A673 (cell line): Measurements from ENCODE around the gene CASP1. TPM values are rescaled to one million over a fixed set of nuclear protein-coding genes. Genes with fewer than 3 reads are reported as not detected.

Experiments
- BruUV-seq: library from RNA; stranded (reverse); fragments of 400-500 nt; replicated peaks from 2 replicates; lab custom pipeline; 2021; lab: Mats Ljungman, UMichigan
- CTCF ChIA-PET: fragments of 300-600 bp; sonication (Branson Sonifier 250); formaldehyde crosslinking; loops from one replicate; lab custom pipeline; 2022; ENCODE audit warnings: antibody characterized with exemption; lab: Charles Lee
- POLR2A ChIA-PET: fragments of 300-600 bp; sonication (Branson Sonifier 250); formaldehyde crosslinking; loops from one replicate; lab custom pipeline; 2022; ENCODE audit warnings: antibody characterized with exemption; ENCODE audit not compliant: low non-redundant PET; lab: Charles Lee
- DNase-seq: peaks from one replicate; pipeline ENCODE4 v3.0.0-alpha.2; 2015; ENCODE audit warnings: low spot score
- H3K27ac ChIP-seq: fragments of 200-600 bp; sonication (generic); 2 replicates; pipeline ENCODE4 v1.5.1; 2016; ENCODE audit warnings: mixed run types, low read depth, mild to moderate bottlenecking, mixed read lengths, antibody characterized with exemption, low read length; ENCODE audit not compliant: poor library complexity, severe bottlenecking
- H3K27me3 ChIP-seq: fragments of 200-600 bp; sonication (generic); replicated peaks from 2 replicates; pipeline ENCODE4 v1.6.1; 2017; ENCODE audit warnings: mixed run types, low read depth, mild to moderate bottlenecking, mixed read lengths, antibody characterized with exemption, low read length; ENCODE audit not compliant: insufficient read depth, poor library complexity
- H3K36me3 ChIP-seq: fragments of 200-600 bp; sonication (generic); 2 replicates; pipeline ENCODE4 v1.6.1; 2016; ENCODE audit warnings: mixed run types, mild to moderate bottlenecking, mixed read lengths, antibody characterized with exemption, low read length; ENCODE audit not compliant: insufficient read depth, poor library complexity, severe bottlenecking
- H3K4me1 ChIP-seq: fragments of 200-600 bp; sonication (generic); 2 replicates; pipeline ENCODE4 v1.6.1; 2017; ENCODE audit warnings: mixed run types, mild to moderate bottlenecking, mixed read lengths, antibody characterized with exemption, low read length; ENCODE audit not compliant: insufficient read depth, poor library complexity, severe bottlenecking
- H3K4me3 ChIP-seq: fragments of 200-600 bp; sonication (generic); 2 replicates; pipeline ENCODE4 v1.5.1; 2016; ENCODE audit warnings: low read depth, mixed run types, mild to moderate bottlenecking, mixed read lengths, low read length; ENCODE audit not compliant: poor library complexity, severe bottlenecking
- H3K9me3 ChIP-seq: fragments of 200-600 bp; sonication (generic); 2 replicates; pipeline ENCODE4 v1.6.1; 2016; ENCODE audit warnings: mixed run types, low read depth, mild to moderate bottlenecking, mixed read lengths, antibody characterized with exemption, low read length; ENCODE audit not compliant: poor library complexity, severe bottlenecking
- EZH2 ChIP-seq: fragments of 200-600 bp; sonication (generic); IDR thresholded peaks from 2 replicates; pipeline ENCODE4 v1.6.1; 2017; ENCODE audit warnings: borderline replicate concordance, low read depth, mild to moderate bottlenecking, mixed read lengths, antibody characterized with exemption, low read length; ENCODE audit not compliant: poor library complexity, severe bottlenecking
- intact Hi-C: fragments of 100-400 bp; cut with micrococcal nuclease; formaldehyde crosslinking; loops from one replicate; pipeline ENCODE4 v1.10.0; 2022; ENCODE audit not compliant: unreplicated experiment
- total RNA-seq: library from RNA; stranded (reverse); gene quantifications from 2 replicates; pipeline ENCODE4 v1.2.3, GENCODE V29; 2021
- TF ChIP-seq, protein P1 (sequence below): fragments of 300-800, 200-600 bp; sonication (generic); conservative IDR thresholded peaks from 2 replicates; pipeline ENCODE4 v1.5.1; 2017; ENCODE audit warnings: low read depth, mild to moderate bottlenecking, antibody characterized with exemption, low read length, moderate library complexity, mixed read lengths

Gene CASP1
- total RNA-seq, 1 experiment from 2014 or later = 9.3 TPM

DNA sequence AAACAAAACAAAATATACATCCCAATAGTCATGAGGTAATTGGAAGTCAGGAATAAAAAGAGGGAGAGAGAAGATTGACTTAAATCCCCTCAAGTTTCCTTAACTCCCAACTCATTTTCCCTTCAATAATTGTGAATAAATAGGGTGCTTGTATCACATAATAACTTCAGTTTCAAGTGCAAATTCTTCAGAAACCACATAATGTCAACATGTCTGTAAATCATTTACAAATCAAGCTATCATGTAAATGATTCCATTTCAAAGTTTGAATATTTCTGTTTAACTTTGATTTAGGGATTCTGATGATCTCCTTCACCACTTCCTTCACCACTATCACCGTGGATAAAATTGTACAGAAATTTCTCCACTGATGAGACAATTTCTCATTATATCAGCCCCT lies 35.2 kb downstream of the CASP1 start:
- Histone ChIP-seq H3K27me3 (no peaks in the 10 kb centered on the region), H3K4me1 (no peaks in the 10 kb centered on the region), H3K9me3 (no peaks in the 10 kb centered on the region), H3K27ac (no peak overlapping the region), H3K36me3 (no peaks in the 10 kb centered on the region), H3K4me3 (no peak overlapping the region)
- BruUV-seq = no TSS peak
- CTCF ChIA-PET = no interaction called here
- TF ChIP-seq EZH2 = no peak
- TF ChIP-seq, protein P1, sequence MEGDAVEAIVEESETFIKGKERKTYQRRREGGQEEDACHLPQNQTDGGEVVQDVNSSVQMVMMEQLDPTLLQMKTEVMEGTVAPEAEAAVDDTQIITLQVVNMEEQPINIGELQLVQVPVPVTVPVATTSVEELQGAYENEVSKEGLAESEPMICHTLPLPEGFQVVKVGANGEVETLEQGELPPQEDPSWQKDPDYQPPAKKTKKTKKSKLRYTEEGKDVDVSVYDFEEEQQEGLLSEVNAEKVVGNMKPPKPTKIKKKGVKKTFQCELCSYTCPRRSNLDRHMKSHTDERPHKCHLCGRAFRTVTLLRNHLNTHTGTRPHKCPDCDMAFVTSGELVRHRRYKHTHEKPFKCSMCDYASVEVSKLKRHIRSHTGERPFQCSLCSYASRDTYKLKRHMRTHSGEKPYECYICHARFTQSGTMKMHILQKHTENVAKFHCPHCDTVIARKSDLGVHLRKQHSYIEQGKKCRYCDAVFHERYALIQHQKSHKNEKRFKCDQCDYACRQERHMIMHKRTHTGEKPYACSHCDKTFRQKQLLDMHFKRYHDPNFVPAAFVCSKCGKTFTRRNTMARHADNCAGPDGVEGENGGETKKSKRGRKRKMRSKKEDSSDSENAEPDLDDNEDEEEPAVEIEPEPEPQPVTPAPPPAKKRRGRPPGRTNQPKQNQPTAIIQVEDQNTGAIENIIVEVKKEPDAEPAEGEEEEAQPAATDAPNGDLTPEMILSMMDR = no peak
- POLR2A ChIA-PET = no interaction called here
- DNase-seq = no peak
- intact Hi-C loops = loop anchor here (5.0 kb wide), 2 partner anchors 318 to 863 kb away; no protein-coding TSS in a partner anchor

DNA sequence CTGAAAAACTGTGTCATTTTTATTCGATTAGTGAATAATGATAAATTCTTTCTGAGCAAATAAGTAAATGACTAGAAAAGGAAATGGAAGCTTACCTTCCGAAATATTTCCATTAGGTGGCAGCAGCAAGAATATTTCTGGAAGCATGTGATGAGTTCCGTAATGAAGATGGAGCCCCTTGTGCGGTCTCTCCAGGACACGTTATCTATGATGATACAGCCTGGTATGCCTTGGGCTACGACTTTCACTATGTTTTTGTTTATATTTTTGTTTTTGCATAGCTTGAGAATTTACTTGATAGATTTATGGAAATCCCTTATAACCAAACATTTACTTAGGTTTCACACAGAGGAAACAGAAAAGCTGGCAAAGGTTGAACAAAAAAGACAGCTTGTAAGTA lies 37.7 kb downstream of the CASP1 start:
- H3K36me3 ChIP-seq = no peaks in the 10 kb centered on the region
- H3K9me3 ChIP-seq = no peaks in the 10 kb centered on the region
- BruUV-seq = no TSS peak
- intact Hi-C loops = loop anchor here (5.0 kb wide), 2 partner anchors 320 to 865 kb away; no protein-coding TSS in a partner anchor
- H3K27me3 ChIP-seq = no peaks in the 10 kb centered on the region
- H3K4me1 ChIP-seq = no peaks in the 10 kb centered on the region
- peak; percentile 74 for DNase-seq
- CTCF ChIA-PET = no interaction called here
- POLR2A ChIA-PET = no interaction called here
- H3K4me3 ChIP-seq = no peak overlapping the region
- no peak overlapping the region for H3K27ac ChIP-seq
- no peak for TF ChIP-seq EZH2
- TF ChIP-seq, protein P1 = peak; percentile 62

DNA sequence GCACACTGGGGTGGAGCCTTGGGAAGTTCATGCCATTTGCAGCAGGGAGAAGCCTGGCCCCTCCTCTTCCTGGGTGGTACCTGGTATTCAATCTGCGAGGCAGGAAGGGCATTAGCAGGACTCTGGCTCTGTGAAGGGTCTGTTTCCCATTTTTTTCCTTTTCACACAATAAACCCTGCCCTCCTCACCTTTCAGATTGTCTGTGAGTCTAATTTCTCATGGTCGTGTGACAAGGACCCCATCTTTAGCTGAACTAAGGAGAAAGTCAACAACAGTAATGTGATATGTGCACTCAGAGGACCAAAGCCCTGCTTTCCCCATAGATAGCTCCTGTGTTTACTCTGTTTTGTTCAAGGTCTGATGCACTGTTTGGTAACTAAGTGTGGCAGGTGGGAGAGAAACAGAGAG lies 39.9 kb downstream of the CASP1 start:
- BruUV-seq = no TSS peak
- POLR2A ChIA-PET = interaction anchor here (0.6 kb wide), 1 partner anchor 530 kb away, joined by 3 read pairs; no protein-coding TSS in a partner anchor
- H3K27ac ChIP-seq = no peak overlapping the region
- peak; percentile 24 for DNase-seq
- peaks cover 11% of the 10 kb centered on the region for H3K27me3 ChIP-seq
- no peaks in the 10 kb centered on the region for H3K36me3 ChIP-seq
- no peaks in the 10 kb centered on the region for H3K4me1 ChIP-seq
- CTCF ChIA-PET = no interaction called here
- intact Hi-C loops = loop anchor here (5.0 kb wide), 2 partner anchors 322 to 867 kb away; no protein-coding TSS in a partner anchor
- no peaks in the 10 kb centered on the region for H3K9me3 ChIP-seq
- no peak overlapping the region for H3K4me3 ChIP-seq
- TF ChIP-seq, protein P1 = no peak
- TF ChIP-seq EZH2 = no peak
